GM12878 (cell line): ENCODE data around the gene AGAP1. TPM values are rescaled to one million over a fixed set of nuclear protein-coding genes. Genes with fewer than 3 reads are reported as not detected.

Source experiments
- ATAC-seq: fragments of 200-7000 bp; cut with Tn5 transposase; 3 replicates; pipeline ENCODE4 v1.9.1; 2020; ENCODE audit warnings: mild to moderate bottlenecking, moderate library complexity
- BruUV-seq: library from RNA; stranded (reverse); fragments of 400-500 nt; replicated peaks from 2 replicates; lab custom pipeline; 2021; lab: Mats Ljungman, UMichigan
- CTCF ChIA-PET: fragments of 300-600 bp; sonication (Branson Sonifier 250); formaldehyde crosslinking; extraction: SDS; loops from one replicate; lab custom pipeline; 2021; ENCODE audit warnings: inconsistent platforms; lab: Yijun Ruan, JAX
- POLR2A ChIA-PET: fragments of 350-600 bp; formaldehyde crosslinking; extraction: SDS; loops from one replicate; lab custom pipeline; 2021; ENCODE audit warnings: inconsistent platforms; lab: Charles Lee
- RAD21 ChIA-PET: fragments of 300-600 bp; sonication (Branson Sonifier 250); formaldehyde crosslinking; loops from one replicate; lab custom pipeline; 2023; ENCODE audit warnings: antibody characterized with exemption; ENCODE audit not compliant: unreplicated experiment; lab: Charles Lee
- SMC1A ChIA-PET: fragments of 300-600 bp; sonication (Branson Sonifier 250); formaldehyde crosslinking; loops from one replicate; lab custom pipeline; 2023; ENCODE audit not compliant: unreplicated experiment, uncharacterized antibody; lab: Charles Lee
- DNase-seq: peaks from one replicate; pipeline ENCODE4 v3.0.0-alpha.2; 2011; ENCODE audit warnings: low read depth, low spot score
- FAIRE-seq: peaks from 3 replicates; lab custom pipeline; 2011; peaks lifted over from hg19 to GRCh38; lab: Jason Lieb, UNC
- H2AFZ ChIP-seq: 2 replicates; pipeline ENCODE4 v1.6.0; 2011; ENCODE audit warnings: low read depth, low read length, control low read depth; ENCODE audit not compliant: control insufficient read depth
- H3K27ac ChIP-seq: 2 replicates; pipeline ENCODE4 v1.5.1; 2011; ENCODE audit warnings: control low read depth; ENCODE audit not compliant: control insufficient read depth, insufficient read depth
- H3K27me3 ChIP-seq, 2 experiments: replicated peaks in 1 of 2; 2 replicates each; pipeline versions ENCODE4 v1.6.0 to v1.6.1; 2011; ENCODE audit warnings: low read length in 1 of 2; ENCODE audit not compliant: control insufficient read depth in 2 of 2, insufficient read depth in 2 of 2
- H3K36me3 ChIP-seq, 2 experiments: 2 replicates each; pipeline ENCODE4 v1.5.1; 2011; ENCODE audit warnings: low read length in 1 of 2; ENCODE audit not compliant: control insufficient read depth in 2 of 2, insufficient read depth in 2 of 2
- H3K4me1 ChIP-seq: 2 replicates; pipeline ENCODE4 v1.6.1; 2011; ENCODE audit warnings: mild to moderate bottlenecking, low read length, moderate library complexity, mixed read lengths; ENCODE audit not compliant: control insufficient read depth, insufficient read depth
- H3K4me2 ChIP-seq: 2 replicates; pipeline ENCODE4 v1.6.0; 2011; ENCODE audit warnings: control low read depth; ENCODE audit not compliant: control insufficient read depth, insufficient read depth
- H3K4me3 ChIP-seq: fragments of 200-600 bp; sonication (generic); 2 replicates; pipeline ENCODE4 v1.5.1; 2016
- H3K79me2 ChIP-seq: 2 replicates; pipeline ENCODE4 v1.6.0; 2011; ENCODE audit warnings: low read length; ENCODE audit not compliant: control insufficient read depth, insufficient read depth
- H3K9ac ChIP-seq: 2 replicates; pipeline ENCODE4 v1.8.0; 2011; ENCODE audit warnings: low read length, control low read depth, mixed read lengths; ENCODE audit not compliant: control insufficient read depth, insufficient read depth
- H3K9me3 ChIP-seq: replicated peaks from 3 replicates; pipeline ENCODE4 v1.5.1; 2011; ENCODE audit warnings: mild to moderate bottlenecking, low read length; ENCODE audit not compliant: control insufficient read depth, insufficient read depth
- H4K20me1 ChIP-seq: 2 replicates; pipeline ENCODE4 v1.6.0; 2011; ENCODE audit not compliant: control insufficient read depth, insufficient read depth
- CHD4 ChIP-seq: fragments of 200-600 bp; sonication (generic); IDR thresholded peaks from 2 replicates; pipeline ENCODE4 v1.6.1; 2016; ENCODE audit warnings: mild to moderate bottlenecking
- EGR1 ChIP-seq, 2 experiments: IDR thresholded peaks; 1 replicate in 1 of 2; 2 replicates in 1 of 2; pipeline ENCODE4 v1.6.1; 2011 to 2012; ENCODE audit warnings: low read depth in 2 of 2, low read length in 2 of 2, borderline replicate concordance in 1 of 2, mild to moderate bottlenecking in 1 of 2, moderate library complexity in 1 of 2
- KLF5 ChIP-seq: fragments of 450-650 bp; IDR thresholded peaks from 2 replicates; pipeline ENCODE4 v1.6.1; 2014; ENCODE audit warnings: mild to moderate bottlenecking; ENCODE audit not compliant: partially characterized antibody
- MYB ChIP-seq: fragments of 150-350 bp; IDR thresholded peaks from 2 replicates; pipeline ENCODE4 v1.6.1; 2014; ENCODE audit warnings: mild to moderate bottlenecking, low read depth, low read length, borderline replicate concordance
- NFXL1 ChIP-seq: fragments of 450-650 bp; IDR thresholded peaks from 2 replicates; pipeline ENCODE4 v1.6.1; 2017; ENCODE audit warnings: antibody characterized with exemption, mild to moderate bottlenecking, borderline replicate concordance
- POLR2A ChIP-seq: IDR thresholded peaks from 2 replicates; pipeline ENCODE4 v1.6.1; 2011; ENCODE audit warnings: low read depth, mild to moderate bottlenecking, low read length
- POLR2AphosphoS5 ChIP-seq: IDR thresholded peaks from 2 replicates; pipeline ENCODE4 v1.6.1; 2011; ENCODE audit warnings: mild to moderate bottlenecking, low read length, inconsistent platforms
- RBBP5 ChIP-seq: fragments of 200-600 bp; sonication (generic); conservative IDR thresholded peaks from 2 replicates; pipeline ENCODE4 v1.6.1; 2016
- SMAD1 ChIP-seq: fragments of 450-650 bp; IDR thresholded peaks from 2 replicates; pipeline ENCODE4 v1.6.1; 2018; ENCODE audit warnings: mild to moderate bottlenecking, low read depth; ENCODE audit not compliant: partially characterized antibody
- SREBF1 ChIP-seq: IDR thresholded peaks from 2 replicates; pipeline ENCODE4 v1.6.1; 2012; ENCODE audit warnings: mild to moderate bottlenecking, low read length
- TARDBP ChIP-seq: IDR thresholded peaks from 2 replicates; pipeline ENCODE4 v1.6.1; 2016; ENCODE audit warnings: borderline replicate concordance
- WGBS: methylation state at CpG from one replicate; pipeline ENCODE4 v1.1.6; 2016; ENCODE audit warnings: low lambda C conversion rate; ENCODE audit not compliant: insufficient replicate concordance, insufficient coverage; ENCODE audit errors: missing lambda C conversion rate; 5-methylcytosine and 5-hydroxymethylcytosine counted together
- in situ Hi-C: fragments of 300-500 bp; cut with MboI; formaldehyde crosslinking; loops from 9 replicates; pipeline ENCODE4 v1.14.3; 2018; ENCODE audit warnings: mixed read lengths
- intact Hi-C: fragments of 100-400 bp; cut with micrococcal nuclease; formaldehyde crosslinking; loops from one replicate; pipeline ENCODE4 v1.14.2; 2022; ENCODE audit not compliant: unreplicated experiment
- polyA plus RNA-seq, 11 experiments: library from polyadenylated mRNA; depleted of rRNA in 4 of 11; unstranded in 6 of 11; stranded (reverse) in 5 of 11; fragments of >200 nt; fragmentation: Nextera tagmentation in 4 of 11; fragmentation: Illumina TruSeq in 1 of 11; extraction: Ambion mirVana in 4 of 11; extraction: Trizol in 1 of 11; gene quantifications; 1 replicate in 1 of 11; 2 replicates in 10 of 11; pipeline versions ENCODE4 v1.2.1 to v1.2.3, GENCODE V29; 2011 to 2016; ENCODE audit warnings: inconsistent platforms in 2 of 11, missing spikeins in 2 of 11, low read depth in 1 of 11
- total RNA-seq, 4 experiments: library from RNA; depleted of rRNA in 3 of 4; stranded (reverse); fragments of >200 nt in 3 of 4; fragmentation: Illumina TruSeq in 1 of 4; extraction: Trizol in 1 of 4; gene quantifications; 2 replicates each; pipeline versions ENCODE4 v1.2.1 to v1.2.3, GENCODE V29; 2013 to 2021
- TF ChIP-seq, protein P1 (sequence below): fragments of 450-650 bp; formaldehyde crosslinking; IDR thresholded peaks from 2 replicates; pipeline ENCODE4 v1.4.0; 2022; ENCODE audit warnings: mild to moderate bottlenecking, moderate library complexity
- TF ChIP-seq, protein P2 (sequence below): fragments of 450-650 bp; IDR thresholded peaks from 2 replicates; pipeline ENCODE4 v1.6.1; 2014; ENCODE audit warnings: mild to moderate bottlenecking
- TF ChIP-seq, protein P3 (sequence below): fragments of 450-650 bp; IDR thresholded peaks from 2 replicates; pipeline ENCODE4 v1.6.1; 2017; ENCODE audit warnings: borderline replicate concordance
- TF ChIP-seq, protein P4 (sequence below): fragments of 450-650 bp; IDR thresholded peaks from 2 replicates; pipeline ENCODE4 v1.6.1; 2017; ENCODE audit warnings: mild to moderate bottlenecking, moderate library complexity

The AGAP1 gene
- total and polyA plus RNA-seq, 10 of the 15 experiments (the other 5 are each of a cell fraction or from before 2014, with no cell fraction given): 0.05 to 0.15 (median 0.06) TPM; not detected in 7

DNA sequence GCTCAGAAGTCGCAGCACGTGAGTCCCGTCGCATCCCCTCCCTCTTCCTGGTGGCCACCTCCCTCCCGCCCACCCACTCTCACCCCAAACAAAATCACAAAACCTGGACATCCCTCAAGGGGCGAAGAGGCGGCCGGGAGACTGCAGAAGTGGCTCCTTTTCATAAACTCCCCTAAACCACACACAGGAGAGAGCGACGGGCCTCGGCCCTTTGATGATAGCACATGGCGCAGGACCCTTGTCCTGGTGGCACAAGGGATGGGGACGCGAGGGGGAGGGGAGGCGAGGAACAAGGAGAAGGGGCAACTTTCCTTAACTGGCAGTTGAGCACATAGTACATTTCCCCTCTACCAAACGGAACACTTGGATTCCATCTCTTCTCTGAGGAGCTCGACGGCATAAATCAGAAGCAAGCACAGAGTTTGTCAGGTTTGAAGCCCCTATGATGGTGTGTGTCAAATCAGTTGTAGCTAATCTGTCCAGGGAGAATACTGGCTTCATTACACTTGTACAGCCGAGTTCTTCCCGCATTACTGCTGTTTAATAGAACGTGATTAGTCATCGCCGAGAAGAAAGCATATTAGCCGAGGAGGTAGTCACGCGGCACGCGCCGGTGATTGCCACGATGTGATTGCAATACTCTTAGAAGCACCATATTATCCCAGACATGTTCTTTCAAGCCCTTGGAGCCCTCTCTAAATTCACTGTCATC is 630.5 kb downstream of the AGAP1 start:
- Histone ChIP-seq H4K20me1 (no peaks in the 10 kb centered on the region), H2AFZ (no peak overlapping the region), H3K4me1 (no peaks in the 10 kb centered on the region), H3K27ac (no peak overlapping the region), H3K9ac (no peak overlapping the region), H3K9me3 (no peaks in the 10 kb centered on the region), H3K27me3 (no peaks in the 10 kb centered on the region; a peak in 2 of 4 replicates), H3K79me2 (no peaks in the 10 kb centered on the region), H3K36me3 (no peaks in the 10 kb centered on the region), H3K4me3 (no peak overlapping the region), H3K4me2 (no peak overlapping the region)
- SMC1A ChIA-PET: no interaction called here
- in situ Hi-C loops: no loop called here
- RAD21 ChIA-PET: no interaction called here
- DNase-seq (no peak), FAIRE-seq (no peak), ATAC-seq (no peak)
- BruUV-seq: no TSS peak
- WGBS: 50% methylated on average over 27 of the region's 30 CpGs
- CTCF ChIA-PET: no interaction called here
- intact Hi-C loops: no loop called here
- POLR2A ChIA-PET: no interaction called here
- TF ChIP-seq POLR2AphosphoS5: no peak
- TF ChIP-seq TARDBP: no peak
- TF ChIP-seq EGR1 (IDR thresholded peaks at IDR 0.05; ENCODE audit: borderline replicate concordance in 1 of 2, low read depth in 2 of 2, low read length in 2 of 2): no peak
- no peak for TF ChIP-seq KLF5
- TF ChIP-seq, protein P1, sequence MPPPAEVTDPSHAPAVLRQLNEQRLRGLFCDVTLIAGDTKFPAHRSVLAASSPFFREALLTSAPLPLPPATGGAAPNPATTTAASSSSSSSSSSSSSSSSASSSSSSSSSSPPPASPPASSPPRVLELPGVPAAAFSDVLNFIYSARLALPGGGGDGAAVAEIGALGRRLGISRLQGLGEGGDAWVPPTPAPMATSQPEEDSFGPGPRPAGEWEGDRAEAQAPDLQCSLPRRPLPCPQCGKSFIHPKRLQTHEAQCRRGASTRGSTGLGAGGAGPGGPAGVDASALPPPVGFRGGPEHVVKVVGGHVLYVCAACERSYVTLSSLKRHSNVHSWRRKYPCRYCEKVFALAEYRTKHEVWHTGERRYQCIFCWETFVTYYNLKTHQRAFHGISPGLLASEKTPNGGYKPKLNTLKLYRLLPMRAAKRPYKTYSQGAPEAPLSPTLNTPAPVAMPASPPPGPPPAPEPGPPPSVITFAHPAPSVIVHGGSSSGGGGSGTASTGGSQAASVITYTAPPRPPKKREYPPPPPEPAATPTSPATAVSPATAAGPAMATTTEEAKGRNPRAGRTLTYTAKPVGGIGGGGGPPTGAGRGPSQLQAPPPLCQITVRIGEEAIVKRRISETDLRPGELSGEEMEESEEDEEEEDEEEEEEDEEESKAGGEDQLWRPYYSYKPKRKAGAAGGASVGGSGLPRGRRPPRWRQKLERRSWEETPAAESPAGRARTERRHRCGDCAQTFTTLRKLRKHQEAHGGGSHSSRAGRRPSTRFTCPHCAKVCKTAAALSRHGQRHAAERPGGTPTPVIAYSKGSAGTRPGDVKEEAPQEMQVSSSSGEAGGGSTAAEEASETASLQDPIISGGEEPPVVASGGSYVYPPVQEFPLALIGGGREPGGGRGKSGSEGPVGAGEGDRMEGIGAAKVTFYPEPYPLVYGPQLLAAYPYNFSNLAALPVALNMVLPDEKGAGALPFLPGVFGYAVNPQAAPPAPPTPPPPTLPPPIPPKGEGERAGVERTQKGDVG: no peak
- no peak for TF ChIP-seq CHD4
- no peak for TF ChIP-seq NFXL1
- no peak for TF ChIP-seq MYB
- TF ChIP-seq SMAD1: no peak
- TF ChIP-seq RBBP5: no peak
- TF ChIP-seq, protein P2, sequence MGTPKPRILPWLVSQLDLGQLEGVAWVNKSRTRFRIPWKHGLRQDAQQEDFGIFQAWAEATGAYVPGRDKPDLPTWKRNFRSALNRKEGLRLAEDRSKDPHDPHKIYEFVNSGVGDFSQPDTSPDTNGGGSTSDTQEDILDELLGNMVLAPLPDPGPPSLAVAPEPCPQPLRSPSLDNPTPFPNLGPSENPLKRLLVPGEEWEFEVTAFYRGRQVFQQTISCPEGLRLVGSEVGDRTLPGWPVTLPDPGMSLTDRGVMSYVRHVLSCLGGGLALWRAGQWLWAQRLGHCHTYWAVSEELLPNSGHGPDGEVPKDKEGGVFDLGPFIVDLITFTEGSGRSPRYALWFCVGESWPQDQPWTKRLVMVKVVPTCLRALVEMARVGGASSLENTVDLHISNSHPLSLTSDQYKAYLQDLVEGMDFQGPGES: no peak
- TF ChIP-seq, protein P3, sequence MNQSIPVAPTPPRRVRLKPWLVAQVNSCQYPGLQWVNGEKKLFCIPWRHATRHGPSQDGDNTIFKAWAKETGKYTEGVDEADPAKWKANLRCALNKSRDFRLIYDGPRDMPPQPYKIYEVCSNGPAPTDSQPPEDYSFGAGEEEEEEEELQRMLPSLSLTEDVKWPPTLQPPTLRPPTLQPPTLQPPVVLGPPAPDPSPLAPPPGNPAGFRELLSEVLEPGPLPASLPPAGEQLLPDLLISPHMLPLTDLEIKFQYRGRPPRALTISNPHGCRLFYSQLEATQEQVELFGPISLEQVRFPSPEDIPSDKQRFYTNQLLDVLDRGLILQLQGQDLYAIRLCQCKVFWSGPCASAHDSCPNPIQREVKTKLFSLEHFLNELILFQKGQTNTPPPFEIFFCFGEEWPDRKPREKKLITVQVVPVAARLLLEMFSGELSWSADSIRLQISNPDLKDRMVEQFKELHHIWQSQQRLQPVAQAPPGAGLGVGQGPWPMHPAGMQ: no peak
- TF ChIP-seq POLR2A: no peak
- TF ChIP-seq, protein P4, sequence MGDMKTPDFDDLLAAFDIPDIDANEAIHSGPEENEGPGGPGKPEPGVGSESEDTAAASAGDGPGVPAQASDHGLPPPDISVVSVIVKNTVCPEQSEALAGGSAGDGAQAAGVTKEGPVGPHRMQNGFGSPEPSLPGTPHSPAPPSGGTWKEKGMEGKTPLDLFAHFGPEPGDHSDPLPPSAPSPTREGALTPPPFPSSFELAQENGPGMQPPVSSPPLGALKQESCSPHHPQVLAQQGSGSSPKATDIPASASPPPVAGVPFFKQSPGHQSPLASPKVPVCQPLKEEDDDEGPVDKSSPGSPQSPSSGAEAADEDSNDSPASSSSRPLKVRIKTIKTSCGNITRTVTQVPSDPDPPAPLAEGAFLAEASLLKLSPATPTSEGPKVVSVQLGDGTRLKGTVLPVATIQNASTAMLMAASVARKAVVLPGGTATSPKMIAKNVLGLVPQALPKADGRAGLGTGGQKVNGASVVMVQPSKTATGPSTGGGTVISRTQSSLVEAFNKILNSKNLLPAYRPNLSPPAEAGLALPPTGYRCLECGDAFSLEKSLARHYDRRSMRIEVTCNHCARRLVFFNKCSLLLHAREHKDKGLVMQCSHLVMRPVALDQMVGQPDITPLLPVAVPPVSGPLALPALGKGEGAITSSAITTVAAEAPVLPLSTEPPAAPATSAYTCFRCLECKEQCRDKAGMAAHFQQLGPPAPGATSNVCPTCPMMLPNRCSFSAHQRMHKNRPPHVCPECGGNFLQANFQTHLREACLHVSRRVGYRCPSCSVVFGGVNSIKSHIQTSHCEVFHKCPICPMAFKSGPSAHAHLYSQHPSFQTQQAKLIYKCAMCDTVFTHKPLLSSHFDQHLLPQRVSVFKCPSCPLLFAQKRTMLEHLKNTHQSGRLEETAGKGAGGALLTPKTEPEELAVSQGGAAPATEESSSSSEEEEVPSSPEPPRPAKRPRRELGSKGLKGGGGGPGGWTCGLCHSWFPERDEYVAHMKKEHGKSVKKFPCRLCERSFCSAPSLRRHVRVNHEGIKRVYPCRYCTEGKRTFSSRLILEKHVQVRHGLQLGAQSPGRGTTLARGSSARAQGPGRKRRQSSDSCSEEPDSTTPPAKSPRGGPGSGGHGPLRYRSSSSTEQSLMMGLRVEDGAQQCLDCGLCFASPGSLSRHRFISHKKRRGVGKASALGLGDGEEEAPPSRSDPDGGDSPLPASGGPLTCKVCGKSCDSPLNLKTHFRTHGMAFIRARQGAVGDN: no peak
- no peak for TF ChIP-seq SREBF1
